HG03457 (cell line): ENCODE measurements around the gene FAM81A.
"Not testable (repeated sequence)": the region's sequence is repeated elsewhere in the genome, so short reads cannot be mapped to it uniquely, and the experiment has no call there.

Experiments used
- ATAC-seq: cut with Tn5 transposase; IDR thresholded peaks from one replicate; pipeline ENCODE4 v1.9.1; 2021; ENCODE audit warnings: moderate number of reproducible peaks; ENCODE audit not compliant: unreplicated experiment

Gene FAM81A

GRCh38 chr15:59437817-59438624 lies at the start of gene FAM81A:
TSS of gene FAM81A (plus strand) at chr15:59438186. CDS start at chr15:59458627, 20,441 bp downstream.
- ATAC-seq, result peak; percentile 72

- no peak for ATAC-seq
These were observed 49.3 kb upstream of the FAM81A start for GRCh38 chr15:59388670-59389069.

GRCh38 chr15:59392299-59392698 lies 45.7 kb upstream of the FAM81A start:
- no peak for ATAC-seq

GRCh38 chr15:59394166-59394661 lies 43.8 kb upstream of the FAM81A start:
- no peak for ATAC-seq

DNA sequence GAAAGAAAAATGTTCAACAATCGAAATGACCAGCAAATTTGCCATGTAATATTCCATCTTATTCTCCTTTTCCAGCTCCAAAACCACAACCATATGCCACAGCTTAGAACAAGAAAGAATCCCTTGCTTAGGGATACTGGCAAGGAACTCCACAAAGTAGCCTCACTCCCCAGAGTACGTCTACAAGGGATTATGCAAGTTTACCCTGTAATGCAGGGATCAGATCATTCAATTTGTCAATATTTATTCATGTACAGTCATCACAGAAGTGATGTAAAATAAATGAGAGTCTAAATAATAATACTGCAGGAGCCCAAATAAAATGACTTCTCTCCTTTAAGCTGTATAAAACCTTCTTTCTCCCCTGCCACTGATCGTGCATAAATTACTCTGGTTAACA lies 41.8 kb upstream of the FAM81A start:
- ATAC-seq, result no peak

DNA sequence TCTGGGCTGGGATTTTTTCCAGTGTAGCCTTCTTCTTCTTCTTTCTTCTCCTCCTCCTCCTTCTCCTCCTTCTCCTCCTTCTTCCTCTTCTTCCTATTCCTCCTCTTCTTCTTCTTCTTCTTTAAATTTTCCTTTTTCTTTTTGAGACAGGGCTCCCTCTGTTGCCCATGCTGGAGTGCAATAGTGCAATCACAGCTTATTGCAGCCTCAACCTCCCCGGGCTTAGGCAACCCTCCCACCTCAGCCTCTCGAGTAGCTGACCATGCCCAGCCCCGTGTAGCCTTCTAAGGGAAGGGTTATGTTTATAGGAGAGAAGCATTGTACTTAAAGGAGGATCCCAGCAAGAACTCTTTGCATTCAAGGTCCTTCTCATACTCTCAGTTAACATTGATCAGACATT lies 41.3 kb upstream of the FAM81A start:
- no peak for ATAC-seq

GRCh38 chr15:59398220-59398619 lies 39.8 kb upstream of the FAM81A start:
- ATAC-seq, result no peak

GRCh38 chr15:59399465-59400102 lies 38.4 kb upstream of the FAM81A start:
- peak; percentile 54 for ATAC-seq

DNA sequence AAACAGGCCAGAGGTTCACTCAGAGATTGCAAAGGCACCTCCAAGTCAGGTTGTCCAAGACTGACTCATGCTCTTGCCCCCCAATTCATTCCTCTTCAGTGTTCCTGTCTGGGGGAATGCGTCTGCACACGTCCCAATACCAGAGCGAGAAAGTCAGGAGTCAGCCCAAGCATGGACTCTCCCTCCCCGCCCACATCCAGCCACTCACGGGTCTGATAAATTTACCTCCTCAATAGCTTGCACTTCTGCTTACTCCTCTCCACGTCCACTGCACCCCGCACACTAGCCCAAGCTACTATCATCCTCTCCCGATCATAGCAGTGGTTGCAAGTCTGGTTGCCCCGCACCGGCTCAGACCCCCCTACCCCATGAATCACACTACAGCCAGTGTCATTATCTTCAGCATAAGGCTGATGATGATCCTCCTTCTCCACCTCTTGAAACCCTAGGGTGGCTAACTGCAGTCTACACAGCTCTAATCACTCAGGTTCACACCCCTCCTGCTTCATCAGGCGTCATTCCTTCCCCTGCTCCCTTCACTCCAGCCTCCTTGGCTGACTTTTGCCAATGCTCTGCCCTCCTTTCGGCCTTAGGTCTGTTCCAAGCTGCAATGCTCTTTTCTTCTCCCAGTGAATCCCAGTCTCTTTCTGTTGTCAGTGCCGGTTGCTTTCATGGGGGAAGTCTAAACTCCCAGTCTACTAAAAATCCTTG lies 37.7 kb upstream of the FAM81A start:
- ATAC-seq, result no peak

GRCh38 chr15:59401051-59401823 lies 36.7 kb upstream of the FAM81A start:
- ATAC-seq, result not testable (repeated sequence)

DNA sequence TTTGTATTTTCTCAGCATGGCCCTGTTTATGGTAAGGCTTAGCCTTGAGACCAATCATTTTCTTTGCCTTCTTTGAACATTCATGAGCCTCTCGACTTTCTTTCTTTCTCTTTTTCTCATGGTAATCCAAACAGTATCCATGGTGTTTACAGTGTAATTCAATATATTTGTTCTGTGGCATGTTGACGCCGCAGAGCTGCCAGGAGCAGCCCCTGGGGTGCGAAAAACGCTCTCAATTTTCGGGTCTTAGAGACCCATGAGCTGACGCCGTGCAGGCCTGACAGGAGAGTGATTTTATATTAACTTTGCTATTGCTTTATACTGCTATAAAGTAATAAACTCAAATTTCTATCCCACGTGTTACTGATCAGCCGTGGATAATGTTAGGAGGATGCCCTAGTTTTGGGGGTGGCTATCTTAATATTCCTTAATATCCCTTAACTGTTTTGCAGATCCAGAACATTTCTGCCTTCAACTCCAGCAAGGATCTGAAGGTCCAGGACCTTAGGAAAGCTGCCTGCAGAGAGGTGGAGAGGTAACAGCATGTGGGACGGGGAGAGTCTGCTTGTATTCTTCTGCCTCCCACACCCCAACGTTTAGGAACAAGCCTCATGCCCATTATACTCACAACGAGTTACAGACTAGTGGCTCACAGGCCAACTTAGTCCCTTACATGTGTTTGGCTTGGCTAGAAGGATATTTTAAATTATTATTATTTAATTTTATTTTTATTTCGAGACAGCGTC lies 36.0 kb upstream of the FAM81A start:
- no peak for ATAC-seq

DNA sequence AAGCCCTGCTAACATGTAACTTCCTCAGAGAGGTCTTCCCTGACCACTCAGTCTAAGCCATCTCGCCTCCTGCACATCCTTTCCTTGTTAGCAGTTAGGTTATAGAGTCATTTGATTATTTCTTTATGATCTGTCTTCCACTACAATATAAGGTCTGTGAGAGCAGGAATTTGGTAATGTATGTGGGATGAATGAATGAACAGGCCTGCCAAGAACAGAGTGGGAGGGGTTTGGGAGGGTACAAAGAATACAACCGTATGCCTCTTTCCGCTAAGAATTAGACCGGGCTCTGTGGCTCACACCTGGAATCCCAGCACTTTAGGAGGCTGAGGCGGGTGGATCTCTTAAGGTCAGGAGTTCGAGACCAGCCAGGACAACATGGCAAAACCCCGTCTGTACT lies 32.9 kb upstream of the FAM81A start:
- no peak for ATAC-seq

DNA sequence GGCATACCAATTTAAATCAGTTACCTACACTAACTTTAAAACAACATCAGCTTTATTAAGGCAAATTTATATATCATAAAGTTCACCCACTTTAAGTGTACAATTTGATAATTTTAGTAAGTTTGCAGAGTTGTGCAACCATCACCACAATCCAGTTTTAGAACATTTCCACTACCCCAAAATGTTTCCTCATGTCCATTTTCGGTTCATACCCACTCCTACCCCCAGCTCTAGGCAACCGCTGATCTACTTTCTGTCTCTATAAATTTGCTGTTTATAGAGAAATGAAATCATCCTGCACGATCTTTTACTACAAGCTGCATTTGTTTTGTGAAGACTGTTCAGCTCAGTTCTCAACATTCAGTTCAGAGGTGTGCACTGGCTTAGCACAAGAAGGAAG lies 31.5 kb upstream of the FAM81A start:
- no peak for ATAC-seq

GRCh38 chr15:59407946-59408345 lies 30.0 kb upstream of the FAM81A start:
- no peak for ATAC-seq

- no peak for ATAC-seq
These were observed 27.5 kb upstream of the FAM81A start for GRCh38 chr15:59410391-59410896.

DNA sequence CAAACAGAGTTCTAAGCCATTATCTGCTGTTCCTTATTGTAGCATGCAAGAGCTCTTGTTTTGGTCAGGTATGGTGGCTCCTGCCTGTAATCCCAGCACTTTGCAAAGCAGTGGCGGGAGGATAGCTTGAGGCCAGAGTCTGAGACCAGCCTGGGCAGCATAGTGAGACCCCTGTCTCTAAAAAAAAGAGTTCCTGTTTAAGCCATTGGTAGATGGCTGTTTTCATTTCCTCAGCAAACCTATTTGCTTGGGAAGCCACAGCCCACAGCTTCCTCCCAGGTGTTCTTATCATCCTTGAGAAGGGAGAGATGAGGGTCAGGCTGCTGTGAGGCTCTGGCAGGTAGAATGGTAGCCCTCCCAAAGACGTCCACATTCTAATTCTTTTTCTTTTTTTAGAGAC lies 24.4 kb upstream of the FAM81A start:
- ATAC-seq, result no peak

DNA sequence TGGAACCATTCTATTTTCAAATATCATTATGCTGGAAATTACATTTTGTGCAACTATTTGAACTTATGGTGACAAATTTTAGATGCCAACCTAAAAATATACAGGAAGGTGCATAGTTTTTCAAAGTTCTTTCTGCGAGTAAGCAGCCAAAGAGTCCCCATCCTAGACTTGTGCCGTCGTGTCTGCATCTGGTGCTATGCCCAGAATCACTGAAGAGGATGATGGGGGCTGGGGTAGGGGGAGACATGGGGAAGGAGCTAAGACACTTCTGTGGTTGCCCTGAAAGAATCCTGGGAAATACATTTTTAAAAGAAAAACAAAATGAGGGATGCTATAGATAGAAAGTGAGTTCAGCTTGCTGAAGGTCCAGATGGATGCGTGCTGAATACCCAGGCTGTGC lies 21.2 kb upstream of the FAM81A start:
- ATAC-seq, result no peak

GRCh38 chr15:59419170-59419569 lies 18.8 kb upstream of the FAM81A start:
- ATAC-seq, result no peak

DNA sequence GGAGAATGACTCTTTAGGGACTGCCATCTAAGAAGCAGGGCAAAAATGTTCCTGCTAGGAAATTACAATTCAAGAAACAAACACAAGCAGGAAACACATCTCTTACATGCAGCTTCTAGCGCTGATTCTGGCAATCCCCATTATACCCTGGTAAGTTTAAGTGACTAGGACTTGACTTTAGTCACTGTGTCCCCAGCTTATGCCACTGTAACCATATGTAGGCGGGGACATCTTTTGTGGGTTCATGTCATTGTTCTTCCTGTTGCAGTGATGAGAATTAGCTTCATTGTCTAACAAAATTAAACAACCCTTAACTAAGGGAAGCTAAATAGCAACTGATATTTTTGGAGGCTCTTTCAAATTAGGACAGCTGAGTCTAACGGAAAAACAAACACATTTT lies 17.9 kb upstream of the FAM81A start:
- ATAC-seq, result no peak

- no peak for ATAC-seq
These were observed 16.9 kb upstream of the FAM81A start for GRCh38 chr15:59420986-59421618.
